HG02763 (cell line): Measurements from ENCODE around the gene IBTK.
"Not testable (repeated sequence)": the region's sequence is repeated elsewhere in the genome, so short reads cannot be mapped to it uniquely, and the experiment has no call there.

Experiments
- ATAC-seq: cut with Tn5 transposase; IDR thresholded peaks from one replicate; pipeline ENCODE4 v1.9.1; 2021; ENCODE audit warnings: mild to moderate bottlenecking, moderate library complexity; ENCODE audit not compliant: unreplicated experiment

IBTK gene

GRCh38 chr6:82246370-82246769 lies 1.2 kb downstream of the IBTK start:
- ATAC-seq, result no peak

DNA sequence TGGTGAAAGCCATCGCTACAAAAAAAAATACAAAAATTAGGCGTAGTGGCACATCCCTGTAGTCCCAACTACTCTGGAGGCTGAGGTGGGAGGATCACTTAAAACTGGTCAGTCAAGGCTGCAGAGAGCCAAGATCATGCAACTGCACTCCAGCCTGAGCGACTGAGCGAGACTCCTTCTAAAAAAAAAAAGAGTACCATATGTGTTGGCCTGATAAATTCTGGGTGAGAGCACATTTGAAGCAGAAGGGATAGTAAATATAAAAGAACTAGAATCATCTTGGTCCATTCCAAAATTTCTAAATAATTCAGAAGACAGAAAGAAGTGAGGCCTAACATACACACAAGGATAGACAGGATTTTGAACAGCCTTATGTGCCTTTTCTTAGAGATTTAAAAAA lies 2.2 kb downstream of the IBTK start:
- ATAC-seq, result no peak

DNA sequence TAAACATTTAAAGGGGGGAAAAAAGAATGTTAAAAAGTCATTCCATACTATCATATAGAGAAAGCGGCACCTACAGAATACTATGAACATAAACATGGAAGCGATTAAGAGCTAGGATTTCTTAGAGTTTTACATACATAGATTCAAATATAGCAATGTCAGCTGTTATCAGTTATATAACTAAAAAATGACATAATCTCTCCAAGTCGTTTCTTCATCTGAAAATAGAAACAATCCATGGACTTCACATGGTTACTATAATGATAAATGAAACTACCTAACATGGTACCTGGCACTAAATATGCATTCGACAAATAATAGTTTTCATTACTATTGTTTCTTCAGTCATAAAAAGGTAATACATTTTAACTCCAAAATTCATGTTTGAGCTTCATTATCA lies 3.7 kb downstream of the IBTK start:
- ATAC-seq, result no peak

- ATAC-seq, result no peak
Observed at GRCh38 chr6:82240186-82240585, 7.4 kb downstream of the IBTK start.

- no peak for ATAC-seq
Observed at GRCh38 chr6:82239597-82239996, 7.9 kb downstream of the IBTK start.

GRCh38 chr6:82237013-82237412 lies 10.5 kb downstream of the IBTK start:
- ATAC-seq, result no peak

DNA sequence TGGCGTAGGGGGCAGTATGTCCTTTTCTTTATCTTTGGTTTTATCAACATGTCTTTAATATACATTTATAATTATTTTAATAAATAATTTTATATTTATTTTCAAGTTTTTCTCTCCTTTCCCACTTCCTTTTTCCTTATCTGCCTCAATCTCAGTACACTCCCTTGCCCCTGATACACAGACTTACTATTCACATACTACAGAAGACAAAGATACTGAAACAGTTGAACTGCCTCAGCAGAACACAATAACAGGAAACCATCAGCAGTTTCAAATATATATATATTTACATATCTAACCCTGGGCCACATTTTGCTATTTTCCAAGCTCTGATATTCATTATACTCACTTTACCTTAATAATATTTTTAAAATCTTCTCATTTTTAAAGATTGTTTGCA lies 19.8 kb downstream of the IBTK start:
- ATAC-seq, result peak; percentile 96

DNA sequence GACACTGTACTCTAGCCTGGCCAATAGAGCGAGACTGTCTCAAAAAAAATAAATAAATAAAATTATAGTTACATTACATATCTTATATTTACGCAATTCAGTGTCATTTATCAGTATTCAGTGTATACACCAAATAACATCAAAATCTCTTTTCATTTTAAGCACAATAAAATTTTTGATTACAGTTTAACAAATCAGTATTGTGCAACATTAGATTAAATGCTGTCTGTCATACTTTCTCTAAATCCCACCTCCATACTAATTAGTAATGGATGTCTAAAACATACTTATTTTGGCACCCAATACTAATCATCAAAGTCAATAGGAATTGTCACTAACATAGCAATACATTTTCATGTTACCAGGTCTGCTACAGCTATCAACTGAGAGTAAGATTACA lies 27.4 kb downstream of the IBTK start:
- ATAC-seq, result no peak

DNA sequence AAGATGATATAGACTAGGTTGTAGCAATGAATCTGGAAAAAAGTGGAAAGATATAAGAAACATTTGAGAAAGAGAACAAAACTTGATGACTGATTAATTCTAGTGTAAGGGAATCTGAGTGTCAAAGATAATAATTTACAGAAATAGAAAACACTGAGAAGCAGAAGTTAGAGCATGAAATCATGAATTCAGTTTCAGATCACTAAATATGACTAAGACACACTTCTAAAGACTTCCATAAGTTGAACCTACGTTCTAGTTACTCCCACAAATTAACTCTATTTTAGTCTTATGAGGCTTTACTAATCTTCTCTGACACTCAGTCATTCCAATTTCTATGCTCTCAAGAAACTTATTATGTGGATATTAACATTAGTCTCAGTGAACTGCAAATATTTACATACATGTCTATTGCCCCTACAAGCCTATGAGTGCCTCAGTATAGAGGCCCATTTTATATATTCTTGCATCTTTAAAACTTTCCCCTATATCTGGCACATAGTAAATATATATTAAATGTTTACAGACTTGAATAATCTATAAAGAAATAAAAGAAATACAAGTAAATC lies 30.4 kb downstream of the IBTK start:
- peak; percentile 89 for ATAC-seq

- ATAC-seq, result no peak
Observed at GRCh38 chr6:82216549-82216948, 31.0 kb downstream of the IBTK start.

DNA sequence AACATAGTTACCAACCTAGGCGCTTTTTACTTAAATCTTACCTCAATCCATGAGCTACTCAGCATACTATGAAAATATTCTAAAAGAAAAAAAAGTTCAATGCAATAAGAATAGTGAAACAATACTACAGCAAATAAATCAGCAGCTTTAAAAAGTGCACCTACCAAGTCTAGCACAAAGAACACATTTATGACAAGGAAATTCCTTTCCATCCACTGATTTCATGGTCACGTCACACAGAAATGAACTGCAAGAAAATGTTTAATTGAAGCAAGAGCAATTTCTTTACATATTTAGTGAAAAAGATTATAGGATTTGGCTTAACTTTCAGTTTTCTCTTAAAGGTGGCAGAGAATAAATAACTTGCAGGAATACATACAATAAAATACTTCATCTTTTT lies 36.2 kb downstream of the IBTK start:
- no peak for ATAC-seq

DNA sequence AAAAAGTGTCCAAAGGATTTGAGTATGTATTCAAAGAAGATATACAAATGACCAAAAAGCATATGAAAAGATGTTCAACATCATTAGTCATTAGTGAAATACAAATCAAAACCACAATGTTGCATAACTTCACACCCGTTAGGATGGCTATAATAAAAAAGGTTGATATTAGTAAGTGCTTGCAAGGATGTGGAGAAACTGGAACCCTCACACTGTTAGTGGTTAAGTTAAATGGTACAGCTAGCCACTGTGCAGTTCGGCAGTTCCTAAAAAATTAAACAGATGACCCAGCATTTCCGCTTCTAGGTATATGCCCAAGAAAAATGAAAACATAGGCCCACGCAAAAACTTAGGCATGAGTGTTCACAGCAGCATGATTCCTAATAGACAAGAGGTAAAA lies 38.6 kb downstream of the IBTK start:
- ATAC-seq, result no peak

DNA sequence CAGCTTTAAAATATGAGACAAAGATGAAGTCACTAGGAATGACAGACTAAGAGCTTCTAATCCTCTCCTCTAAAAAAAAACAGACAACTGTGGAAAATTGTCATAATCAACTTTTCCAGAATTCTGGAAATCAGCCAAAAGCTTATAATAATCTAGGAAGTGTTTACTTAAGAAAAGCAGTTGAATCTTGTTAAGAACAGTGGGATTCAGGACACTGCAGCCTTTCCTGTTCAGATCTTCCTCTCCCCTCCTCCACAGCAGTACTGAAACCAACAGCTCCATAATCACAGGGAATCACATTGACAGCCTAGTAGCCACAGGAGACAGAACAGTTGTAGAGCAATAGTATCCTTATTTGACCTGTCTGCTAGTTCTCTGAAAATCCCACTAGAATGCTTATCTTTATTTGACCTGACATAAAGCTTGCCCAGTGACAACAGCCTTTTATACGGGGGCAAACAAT lies 41.6 kb downstream of the IBTK start:
- no peak for ATAC-seq

DNA sequence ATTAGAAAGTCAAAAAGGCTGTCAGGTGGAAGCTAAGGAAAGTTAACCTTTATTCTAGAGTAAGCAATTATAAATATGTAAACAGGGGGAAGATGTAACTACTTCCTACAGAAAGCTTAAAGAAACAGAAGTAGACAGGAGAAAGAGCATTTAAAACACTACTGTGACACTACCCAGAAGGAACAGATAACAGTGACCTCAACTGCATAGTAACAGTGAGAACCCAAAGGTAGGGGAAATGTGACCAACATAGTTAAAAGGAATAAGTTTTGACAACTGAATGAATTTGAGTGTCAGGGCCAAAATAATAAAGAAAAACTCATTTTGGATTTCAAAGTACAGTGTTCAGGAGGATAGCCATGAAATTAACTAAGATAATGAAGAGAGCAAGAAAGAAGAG lies 43.5 kb downstream of the IBTK start:
- ATAC-seq, result no peak

GRCh38 chr6:82197784-82198183 lies 49.8 kb downstream of the IBTK start:
- no peak for ATAC-seq

- not testable (repeated sequence) for ATAC-seq
Observed at GRCh38 chr6:82197245-82197644, 50.3 kb downstream of the IBTK start.

GRCh38 chr6:82196161-82196560 lies 51.4 kb downstream of the IBTK start:
- no peak for ATAC-seq

- ATAC-seq, result no peak
Observed at GRCh38 chr6:82195619-82196018, 51.9 kb downstream of the IBTK start.

DNA sequence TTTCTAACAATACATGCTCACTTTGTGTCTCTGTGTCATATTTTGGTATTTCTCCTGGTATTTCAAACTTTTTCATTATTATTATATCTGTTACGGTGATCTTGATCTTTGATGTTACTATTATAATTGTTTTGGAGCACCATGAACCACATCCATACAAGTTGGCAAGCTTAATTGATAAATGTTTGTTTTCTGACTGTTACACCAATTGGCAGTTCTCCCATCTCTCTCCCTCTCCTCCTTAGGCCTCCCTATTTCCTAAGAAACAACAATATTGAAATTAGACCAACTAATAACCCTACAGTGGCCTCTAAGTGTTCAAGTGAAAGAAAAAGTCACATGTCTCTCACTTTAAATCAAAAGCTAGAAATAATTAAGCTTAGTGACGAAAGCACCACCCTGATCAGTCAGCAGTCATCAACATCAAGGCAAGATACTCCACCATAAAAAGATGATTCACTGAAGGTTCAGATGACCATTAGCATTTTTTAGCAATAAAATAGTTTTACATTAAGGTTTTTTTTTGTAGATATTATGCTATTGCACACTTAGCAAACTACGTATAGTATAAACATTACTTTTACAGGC lies 61.5 kb downstream of the IBTK start:
- ATAC-seq, result no peak

GRCh38 chr6:82183642-82184282 lies 63.8 kb downstream of the IBTK start:
- ATAC-seq, result no peak

DNA sequence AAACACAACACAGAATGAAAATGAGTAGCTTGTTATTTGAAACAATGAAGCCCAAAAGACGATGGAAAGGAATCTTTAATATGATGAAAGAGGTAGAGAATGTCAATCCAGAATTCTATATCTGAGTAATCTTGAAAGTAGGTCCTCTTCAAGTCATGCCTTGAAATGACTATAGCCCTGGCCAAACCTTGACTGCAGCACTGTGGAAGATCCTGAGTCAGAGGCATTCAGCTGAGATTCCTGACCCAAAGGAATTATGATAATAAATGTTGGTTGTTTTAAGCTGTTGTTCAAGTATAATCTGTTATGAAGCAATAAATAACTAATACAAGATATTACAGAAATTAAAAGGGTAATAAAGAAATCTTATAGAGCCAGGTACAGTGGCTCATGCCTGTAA lies 64.8 kb downstream of the IBTK start:
- no peak for ATAC-seq

DNA sequence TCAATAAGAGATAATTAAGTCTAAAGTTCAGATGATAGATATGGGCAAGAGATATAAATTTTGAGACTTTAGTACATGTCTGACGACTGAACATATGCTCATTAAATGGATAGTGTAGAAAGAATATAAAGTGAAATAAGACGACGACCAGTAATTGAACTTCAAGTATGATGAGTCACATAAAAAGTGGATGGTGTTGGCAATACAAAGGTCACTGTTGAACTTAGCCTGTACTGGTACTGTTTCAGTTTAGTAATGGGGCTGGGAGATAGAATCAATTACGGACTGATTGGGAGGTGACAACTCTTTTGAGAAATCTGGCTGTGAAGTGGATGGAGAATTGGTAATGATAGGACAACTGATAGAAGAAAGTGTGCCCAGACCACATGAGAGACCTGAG lies 68.1 kb downstream of the IBTK start:
- ATAC-seq, result no peak

GRCh38 chr6:82178759-82179112 lies 68.8 kb downstream of the IBTK start:
- no peak for ATAC-seq
